Stimulated activated CD4-positive, alpha-beta T cell treated with anti-CD3 and anti-CD28 coated beads, Interleukin-2, amount 100 ng/mL, for 4 hours (primary cell): ENCODE measurements around the gene GRWD1.

Experiments used
- DNase-seq: peaks from one replicate; pipeline ENCODE4 v3.0.0-alpha.2; 2020; ENCODE audit warnings: low read depth

The GRWD1 gene

DNA sequence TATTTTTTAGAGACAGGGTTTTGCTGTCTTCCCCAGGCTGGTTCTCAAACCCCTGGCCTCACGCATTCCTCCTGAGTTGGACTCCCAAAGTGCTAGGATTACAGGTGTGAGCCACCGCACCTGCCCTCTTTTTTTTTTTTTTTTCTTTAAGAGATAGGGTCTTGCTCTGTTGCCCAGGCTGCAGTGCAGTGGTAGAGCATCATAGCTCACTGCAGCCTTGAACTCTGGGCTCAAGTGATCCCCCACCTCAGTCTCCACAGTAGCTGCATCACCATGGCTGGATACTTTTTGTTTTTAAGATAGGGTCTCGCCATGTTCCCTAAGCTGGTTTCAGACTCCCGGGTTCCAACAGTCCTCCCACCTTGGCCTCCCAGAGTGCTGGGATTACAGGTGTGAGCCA, 11.1 kb downstream of the GRWD1 start:
- no peak for DNase-seq

- no peak for DNase-seq
These were observed 12.2 kb downstream of the GRWD1 start for GRCh38 chr19:48458016-48458415.

DNA sequence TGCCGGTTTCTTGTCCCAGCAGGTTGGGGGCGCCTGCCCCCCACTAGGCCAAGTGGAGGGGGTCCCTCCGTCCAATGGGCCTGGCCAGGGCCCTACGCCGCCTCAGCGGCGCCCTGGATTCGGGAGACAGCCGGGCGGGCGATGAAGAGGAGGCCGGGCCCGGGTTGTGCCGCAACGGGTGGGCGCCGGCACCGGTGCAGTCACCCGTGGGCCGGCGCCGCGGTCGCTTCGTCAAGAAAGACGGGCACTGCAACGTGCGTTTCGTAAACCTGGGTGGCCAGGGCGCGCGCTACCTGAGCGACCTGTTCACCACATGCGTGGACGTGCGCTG, 15.8 kb downstream of the GRWD1 start:
- DNase-seq, result no peak

DNA sequence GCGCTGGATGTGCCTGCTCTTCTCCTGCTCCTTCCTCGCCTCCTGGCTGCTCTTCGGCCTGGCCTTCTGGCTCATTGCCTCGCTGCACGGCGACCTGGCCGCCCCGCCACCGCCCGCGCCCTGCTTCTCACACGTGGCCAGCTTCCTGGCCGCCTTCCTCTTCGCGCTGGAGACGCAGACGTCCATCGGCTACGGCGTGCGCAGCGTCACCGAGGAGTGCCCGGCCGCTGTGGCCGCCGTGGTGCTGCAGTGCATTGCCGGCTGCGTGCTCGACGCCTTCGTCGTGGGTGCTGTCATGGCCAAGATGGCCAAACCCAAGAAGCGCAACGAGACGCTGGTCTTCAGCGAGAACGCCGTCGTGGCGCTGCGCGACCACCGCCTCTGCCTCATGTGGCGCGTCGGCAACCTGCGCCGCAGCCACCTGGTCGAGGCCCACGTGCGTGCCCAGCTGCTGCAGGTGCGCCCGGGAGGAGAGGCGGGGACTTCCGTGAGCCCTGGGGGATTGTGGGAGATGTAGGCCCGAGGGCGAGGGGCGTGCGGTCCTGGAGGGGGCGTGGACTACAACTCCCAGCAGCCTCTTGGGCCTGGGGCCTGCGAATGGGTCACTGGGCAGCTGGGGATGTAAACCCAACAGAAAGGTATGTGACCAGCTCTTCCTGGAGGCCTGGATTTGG, 16.3 kb downstream of the GRWD1 start:
- DNase-seq, result no peak

DNA sequence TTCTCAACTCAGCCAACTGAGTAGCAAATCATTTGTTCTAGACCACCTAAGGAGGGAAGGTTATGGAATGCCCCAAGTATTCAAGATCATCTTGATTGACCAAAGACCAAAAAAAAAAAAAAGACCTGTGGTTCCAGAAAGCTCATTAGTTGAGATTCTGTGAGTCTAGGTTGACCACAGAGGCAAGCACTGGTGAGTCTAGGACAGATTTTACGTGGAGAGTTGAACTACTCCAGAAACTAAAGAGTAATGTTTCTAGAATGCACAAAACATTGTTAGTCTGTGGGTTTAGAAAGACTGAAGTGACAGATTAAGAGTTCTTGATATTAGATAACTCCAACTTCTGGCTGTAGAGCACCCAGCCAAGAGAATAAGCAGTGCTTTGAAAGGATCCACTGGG, 19.4 kb downstream of the GRWD1 start:
- DNase-seq, result no peak

GRCh38 chr19:48466561-48467325, 21.0 kb downstream of the GRWD1 start:
- DNase-seq, result no peak

GRCh38 chr19:48468772-48469288, 23.0 kb downstream of the GRWD1 start:
- peak; percentile 99 for DNase-seq

- DNase-seq, result peak; percentile 31
These were observed 23.6 kb downstream of the GRWD1 start, which contains the start of gene CYTH2 for GRCh38 chr19:48469289-48469881. TSS of gene CYTH2 (plus strand) at chr19:48469369. CDS start at chr19:48469508, 139 bp downstream.

DNA sequence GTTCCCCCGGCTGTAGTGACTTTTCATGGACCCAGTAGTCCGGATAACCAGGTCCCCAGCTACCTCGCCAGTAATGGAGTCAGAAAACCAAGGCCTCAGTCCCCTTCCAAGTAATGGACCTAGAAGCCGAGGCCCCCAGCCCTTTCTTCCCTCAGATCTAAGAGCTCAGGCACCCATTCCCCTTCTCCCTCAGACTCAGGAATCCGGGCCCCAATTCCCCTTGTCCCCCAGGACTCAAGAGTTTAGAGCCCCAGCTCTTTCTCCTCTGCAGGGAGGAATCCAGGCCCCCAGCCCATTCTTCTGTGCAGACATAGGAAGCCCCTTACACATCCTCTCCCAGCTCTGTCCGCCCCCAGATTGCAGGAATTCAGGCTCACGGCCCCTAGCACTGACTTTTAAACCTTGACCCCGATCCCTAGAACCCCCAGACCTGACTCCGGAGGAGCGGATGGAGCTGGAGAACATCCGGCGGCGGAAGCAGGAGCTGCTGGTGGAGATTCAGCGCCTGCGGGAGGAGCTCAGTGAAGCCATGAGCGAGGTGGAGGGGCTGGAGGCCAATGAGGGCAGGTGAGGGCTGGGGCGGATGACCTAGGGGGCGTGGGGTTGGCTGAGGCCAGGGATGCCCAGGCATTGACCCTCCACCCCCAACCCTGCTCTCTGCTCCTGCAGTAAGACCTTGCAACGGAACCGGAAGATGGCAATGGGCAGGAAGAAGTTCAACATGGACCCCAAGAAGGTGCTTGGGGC, 24.3 kb downstream of the GRWD1 start:
- no peak for DNase-seq

DNA sequence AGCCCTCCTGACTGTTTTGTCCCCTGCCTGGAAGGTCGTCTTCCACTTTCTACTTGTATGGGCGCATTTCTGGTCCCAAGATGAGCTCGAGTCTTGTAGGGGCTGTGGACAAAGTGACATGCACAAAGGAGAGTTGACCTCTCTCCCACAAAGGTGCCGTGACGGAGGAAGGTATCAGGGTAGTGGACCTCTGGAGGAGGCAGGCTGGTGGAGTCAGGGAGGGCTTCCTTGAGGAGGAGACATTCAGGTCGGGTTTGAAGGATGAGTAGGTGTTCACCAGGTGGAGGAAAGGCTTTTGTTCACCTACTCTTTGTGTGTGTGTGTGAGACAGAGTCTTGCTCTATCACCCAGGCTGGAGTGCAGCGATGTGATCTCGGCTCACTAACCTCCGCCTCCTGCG, 25.1 kb downstream of the GRWD1 start:
- DNase-seq, result no peak

DNA sequence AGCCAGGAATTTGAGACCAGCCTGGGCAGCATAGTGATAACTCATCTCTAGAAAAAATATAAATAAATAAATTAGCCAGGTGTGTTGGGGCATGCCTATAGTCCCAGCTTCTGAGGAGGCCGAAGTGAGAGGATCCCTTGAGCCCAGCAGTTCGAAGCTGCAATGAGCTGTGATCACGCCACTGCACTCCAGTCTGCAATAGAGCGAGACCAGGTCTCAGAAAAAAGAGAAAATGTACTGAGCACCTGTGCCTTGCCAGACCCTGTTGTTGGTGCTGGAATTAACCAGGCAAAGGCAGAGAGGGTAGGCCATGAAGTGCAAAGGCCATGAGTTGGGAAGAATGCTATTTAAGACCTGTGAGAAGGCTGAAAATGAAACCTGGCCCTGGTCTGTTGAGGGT, 26.1 kb downstream of the GRWD1 start:
- DNase-seq, result no peak

DNA sequence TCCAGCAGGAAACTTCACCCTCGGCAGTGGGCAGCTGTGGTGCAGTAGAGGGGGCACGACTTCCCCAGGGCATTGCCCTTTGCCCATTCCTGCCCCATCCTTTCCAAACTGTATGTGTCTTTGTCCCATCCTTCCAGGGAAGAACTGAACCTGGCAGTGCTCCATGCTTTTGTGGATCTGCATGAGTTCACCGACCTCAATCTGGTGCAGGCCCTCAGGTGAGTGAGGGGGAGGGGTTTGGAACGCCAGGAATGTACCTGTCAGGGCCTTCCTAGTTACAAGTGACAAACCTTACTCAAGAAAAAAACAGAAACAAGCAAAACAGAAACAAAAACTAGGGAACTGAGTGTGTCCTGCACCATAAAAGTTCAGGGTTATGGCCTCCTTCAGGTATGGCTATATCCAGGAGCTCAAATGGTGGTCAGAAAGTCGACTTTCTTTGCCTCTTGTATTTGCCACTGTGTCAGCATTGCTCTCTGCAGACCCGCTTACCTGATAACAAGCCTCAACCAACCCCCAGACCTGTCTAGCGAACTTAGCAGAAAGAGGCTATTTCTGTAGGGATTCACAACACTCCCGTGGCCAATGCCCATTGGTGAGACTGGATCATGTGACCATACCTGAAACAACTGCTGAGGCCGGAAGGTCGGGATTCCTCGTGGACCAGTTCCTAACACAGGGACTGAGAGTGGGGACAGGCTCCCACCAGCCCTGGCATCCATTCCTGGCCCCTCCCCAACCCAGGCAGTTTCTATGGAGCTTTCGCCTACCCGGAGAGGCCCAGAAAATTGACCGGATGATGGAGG, 27.6 kb downstream of the GRWD1 start:
- no peak for DNase-seq

DNA sequence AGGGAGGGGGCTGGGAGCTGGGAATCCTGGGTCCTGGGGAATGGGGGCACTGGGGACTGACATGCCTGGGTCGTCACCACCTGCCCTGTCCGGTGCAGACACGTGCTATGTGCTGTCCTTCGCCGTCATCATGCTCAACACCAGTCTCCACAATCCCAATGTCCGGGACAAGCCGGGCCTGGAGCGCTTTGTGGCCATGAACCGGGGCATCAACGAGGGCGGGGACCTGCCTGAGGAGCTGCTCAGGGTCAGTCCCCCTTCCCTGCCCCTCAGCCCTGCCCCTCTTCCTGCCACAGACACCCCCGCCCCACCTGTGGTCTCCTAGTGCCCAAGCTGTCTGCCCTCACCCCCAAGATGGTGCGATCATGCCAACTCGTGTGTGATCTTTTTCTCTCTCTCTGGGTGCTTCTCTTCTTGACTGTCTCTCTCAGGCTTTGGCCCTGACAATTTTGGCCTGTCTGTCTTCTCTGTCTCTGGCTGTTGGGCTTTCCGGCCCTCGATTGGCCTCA, 28.4 kb downstream of the GRWD1 start:
- DNase-seq, result no peak

DNA sequence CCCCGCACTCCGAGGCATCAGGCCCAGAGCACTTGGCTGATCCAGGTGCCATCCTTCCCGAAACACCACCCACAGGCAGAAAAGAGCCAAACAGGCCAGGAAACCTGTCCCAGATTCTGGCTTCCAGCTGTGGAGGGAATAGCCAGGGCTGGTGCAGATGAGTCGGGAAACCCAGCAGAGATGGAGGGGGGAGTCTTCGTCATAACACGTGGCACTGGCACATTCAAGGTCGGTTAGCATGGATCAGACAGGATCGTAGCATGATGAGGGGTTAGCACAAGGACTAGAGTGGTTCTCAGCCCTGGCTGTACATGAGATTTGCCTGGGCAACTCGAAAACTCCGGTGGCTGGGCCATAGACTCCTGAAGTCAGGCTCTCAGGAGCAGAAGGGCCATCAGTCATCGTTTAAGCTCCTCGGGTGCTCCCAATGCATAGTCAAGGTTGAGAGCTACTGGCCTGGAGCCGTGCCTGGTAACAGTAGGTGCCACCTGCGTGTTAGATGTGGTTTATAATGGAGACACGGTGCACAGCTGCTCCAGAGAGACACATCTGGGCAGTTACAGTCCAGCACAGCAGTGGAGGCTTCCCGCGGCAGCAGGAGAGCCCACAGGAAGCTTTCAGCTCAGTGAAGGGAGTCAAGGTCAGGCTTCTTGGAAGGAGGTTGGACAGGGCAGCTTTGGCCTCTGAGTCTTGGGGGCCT, 29.7 kb downstream of the GRWD1 start:
- DNase-seq, result no peak

GRCh38 chr19:48476176-48476575, 30.4 kb downstream of the GRWD1 start:
- no peak for DNase-seq

GRCh38 chr19:48477067-48477685, 31.4 kb downstream of the GRWD1 start:
- DNase-seq, result no peak

GRCh38 chr19:48477698-48478338, 32.0 kb downstream of the GRWD1 start:
- no peak for DNase-seq

- DNase-seq, result no peak
These were observed 32.8 kb downstream of the GRWD1 start for GRCh38 chr19:48478339-48479256.

DNA sequence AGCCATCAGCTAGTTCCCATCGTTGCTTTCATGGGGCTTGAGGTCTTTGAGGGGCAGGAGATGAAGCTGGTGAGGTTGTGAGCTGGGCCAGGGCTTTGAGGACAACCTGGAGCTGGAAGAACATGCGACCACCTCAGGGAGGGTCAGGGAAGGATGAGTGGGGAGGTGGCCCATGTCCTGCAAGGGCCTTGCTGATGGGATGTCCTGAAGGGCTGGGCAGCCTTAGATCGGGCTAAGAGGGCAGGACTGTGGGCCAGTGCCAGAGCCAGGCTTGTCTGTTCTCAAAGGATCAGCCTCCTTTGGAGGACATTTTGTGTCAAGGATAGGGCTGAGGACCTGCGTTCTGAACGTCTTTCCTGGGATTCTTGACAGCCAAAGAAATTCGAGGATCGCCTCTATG, 33.9 kb downstream of the GRWD1 start:
- no peak for DNase-seq
